Mesenchymal stem cell (in vitro differentiated cells and primary cell): ENCODE measurements around the gene UGCG.

Experiments
- DNase-seq: peaks from one replicate; pipeline ENCODE4 v3.0.0-alpha.2; 2013
- H2AFZ ChIP-seq: one replicate; pipeline ENCODE4 v1.6.1; 2013; ENCODE audit warnings: low read depth, mild to moderate bottlenecking, control low read depth, inconsistent platforms, low read length, moderate library complexity
- H2AK5ac ChIP-seq: 2 replicates; pipeline ENCODE4 v1.6.1; 2013; ENCODE audit warnings: low read length, moderate library complexity, mild to moderate bottlenecking, inconsistent platforms; ENCODE audit not compliant: severe bottlenecking
- H2BK120ac ChIP-seq: one replicate; pipeline ENCODE4 v1.6.1; 2013; ENCODE audit warnings: low read depth, mild to moderate bottlenecking, inconsistent platforms, low read length, moderate library complexity
- H2BK12ac ChIP-seq, 2 experiments: one replicate each; pipeline ENCODE4 v1.6.1; 2013; ENCODE audit warnings: inconsistent platforms in 2 of 2, low read length in 2 of 2, mild to moderate bottlenecking in 2 of 2, moderate library complexity in 2 of 2, control low read depth in 1 of 2
- H2BK15ac ChIP-seq: one replicate; pipeline ENCODE4 v1.6.1; 2013; ENCODE audit warnings: mild to moderate bottlenecking, low read depth, inconsistent platforms; ENCODE audit not compliant: poor library complexity, severe bottlenecking
- H2BK5ac ChIP-seq: 2 replicates; pipeline ENCODE4 v1.6.1; 2013; ENCODE audit warnings: low read depth, mild to moderate bottlenecking, low read length, control low read depth, inconsistent platforms; ENCODE audit not compliant: poor library complexity, severe bottlenecking
- H3K14ac ChIP-seq, 2 experiments: one replicate each; pipeline ENCODE4 v1.6.1; 2013; ENCODE audit warnings: inconsistent platforms in 2 of 2, low read length in 2 of 2, control low read depth in 1 of 2, mild to moderate bottlenecking in 1 of 2, moderate library complexity in 1 of 2
- H3K18ac ChIP-seq, 2 experiments: one replicate each; pipeline ENCODE4 v1.6.1; 2013; ENCODE audit warnings: inconsistent platforms in 2 of 2, low read length in 2 of 2, control low read depth in 1 of 2, low read depth in 1 of 2, mild to moderate bottlenecking in 1 of 2
- H3K23ac ChIP-seq, 2 experiments: one replicate each; pipeline ENCODE4 v1.6.1; 2013; ENCODE audit warnings: inconsistent platforms in 2 of 2, low read length in 2 of 2, mild to moderate bottlenecking in 2 of 2, moderate library complexity in 2 of 2, control low read depth in 1 of 2
- H3K27ac ChIP-seq: 2 replicates; pipeline ENCODE4 v1.5.1; 2013; ENCODE audit warnings: mild to moderate bottlenecking, moderate library complexity, low read length, control low read depth, inconsistent platforms; ENCODE audit not compliant: poor library complexity, severe bottlenecking
- H3K27me3 ChIP-seq, 2 experiments: 2 replicates each; pipeline versions ENCODE4 v1.6.1 to v1.7.0; 2013; ENCODE audit warnings: low read length in 2 of 2, mild to moderate bottlenecking in 2 of 2, moderate library complexity in 2 of 2, control low read depth in 1 of 2, inconsistent platforms in 1 of 2; ENCODE audit not compliant: control insufficient read depth in 1 of 2, insufficient read depth in 1 of 2
- H3K36me3 ChIP-seq, 2 experiments: 2 replicates each; pipeline versions ENCODE4 v1.6.1 to v1.7.0; 2013; ENCODE audit warnings: low read length in 2 of 2, control low read depth in 1 of 2, inconsistent platforms in 1 of 2, low read depth in 1 of 2, mild to moderate bottlenecking in 1 of 2; ENCODE audit not compliant: insufficient read depth in 2 of 2, control insufficient read depth in 1 of 2
- H3K4ac ChIP-seq, 2 experiments: one replicate each; pipeline ENCODE4 v1.6.1; 2013; ENCODE audit warnings: inconsistent platforms in 2 of 2, low read length in 2 of 2, mild to moderate bottlenecking in 2 of 2, moderate library complexity in 2 of 2, control low read depth in 1 of 2, low read depth in 1 of 2
- H3K4me1 ChIP-seq: 2 replicates; pipeline ENCODE4 v1.6.1; 2013; ENCODE audit warnings: low read depth, low read length, control low read depth; ENCODE audit not compliant: control insufficient read depth, insufficient read depth
- H3K4me2 ChIP-seq: 2 replicates; pipeline ENCODE4 v1.6.1; 2013; ENCODE audit warnings: low read length, mild to moderate bottlenecking, inconsistent platforms; ENCODE audit not compliant: poor library complexity, severe bottlenecking
- H3K4me3 ChIP-seq, 2 experiments: 2 replicates each; pipeline versions ENCODE4 v1.5.1 to v1.7.0; 2013; ENCODE audit warnings: low read length in 2 of 2, mild to moderate bottlenecking in 2 of 2, control low read depth in 1 of 2, low read depth in 1 of 2; ENCODE audit not compliant: insufficient read depth in 1 of 2
- H3K79me1 ChIP-seq: replicated peaks from 2 replicates; pipeline ENCODE4 v1.6.1; 2013; ENCODE audit warnings: mild to moderate bottlenecking, control low read depth, low read length, inconsistent platforms; ENCODE audit not compliant: poor library complexity, severe bottlenecking
- H3K9ac ChIP-seq: 2 replicates; pipeline ENCODE4 v1.7.0; 2013; ENCODE audit warnings: mild to moderate bottlenecking, low read length, moderate library complexity
- H3K9me3 ChIP-seq: 2 replicates; pipeline ENCODE4 v1.7.0; 2013; ENCODE audit warnings: mild to moderate bottlenecking, low read length; ENCODE audit not compliant: control insufficient read depth
- H4K8ac ChIP-seq: one replicate; pipeline ENCODE4 v1.6.1; 2013; ENCODE audit warnings: inconsistent platforms, mild to moderate bottlenecking, low read length, moderate library complexity
- H4K91ac ChIP-seq: one replicate; pipeline ENCODE4 v1.6.1; 2013; ENCODE audit warnings: mild to moderate bottlenecking, low read length, inconsistent platforms
- WGBS: methylation state at CpG from one replicate; pipeline ENCODE4 v1.1.7; 2013; ENCODE audit warnings: mixed read lengths; 5-methylcytosine and 5-hydroxymethylcytosine counted together

The UGCG gene

GRCh38 chr9:111900151-111900857 is 3.7 kb downstream of the UGCG start:
- peaks cover 0 to 4% of the 10 kb centered on the region in 2 experiments for H3K36me3 ChIP-seq
- H4K91ac ChIP-seq: no peak overlapping the region
- H3K18ac ChIP-seq: no peak overlapping the region
- H3K9me3 ChIP-seq: no peaks in the 10 kb centered on the region
- WGBS: 96% methylated on average over 2 of the region's 6 CpGs
- peak overlapping the region; percentile 50 to 92 for H3K4me3 ChIP-seq
- no peak overlapping the region for H3K14ac ChIP-seq
- H3K4me1 ChIP-seq: peaks cover 6% of the 10 kb centered on the region
- peak overlapping the region; percentile 62 for H3K4me2 ChIP-seq
- no peak overlapping the region for H3K4ac ChIP-seq
- no peak overlapping the region for H2BK12ac ChIP-seq
- H2AFZ ChIP-seq: no peak overlapping the region
- no peak overlapping the region for H4K8ac ChIP-seq
- H3K79me1 ChIP-seq: no peaks in the 10 kb centered on the region
- H2BK5ac ChIP-seq: peak overlapping the region; percentile 85
- H3K27ac ChIP-seq: peak overlapping the region; percentile 93
- peak overlapping the region; percentile 82 for H2AK5ac ChIP-seq
- H2BK120ac ChIP-seq: no peak overlapping the region
- H3K27me3 ChIP-seq: no peaks in the 10 kb centered on the region
- no peak for DNase-seq
- no peak overlapping the region for H2BK15ac ChIP-seq
- H3K9ac ChIP-seq: peak overlapping the region; percentile 93
- no peak overlapping the region for H3K23ac ChIP-seq

- H3K36me3 ChIP-seq: peaks cover 0 to 4% of the 10 kb centered on the region in 2 experiments
Measured at GRCh38 chr9:111900858-111901612, 4.4 kb downstream of the UGCG start.

GRCh38 chr9:111902391-111903139 is 6.0 kb downstream of the UGCG start:
- DNase-seq: peak; percentile 68
- Histone ChIP-seq H3K4ac (peak overlapping the region in 1 of 2 experiments; percentile 87), H3K9ac (peak overlapping the region; percentile 12), H3K27me3 (no peaks in the 10 kb centered on the region), H4K8ac (peak overlapping the region; percentile 64), H2BK15ac (peak overlapping the region; percentile 69), H3K14ac (no peak overlapping the region), H2BK12ac (peak overlapping the region in 1 of 2 experiments; percentile 39), H3K36me3 (peaks cover 7 to 8% of the 10 kb centered on the region in 2 experiments), H2AK5ac (peak overlapping the region; percentile 96), H2BK5ac (peak overlapping the region; percentile 53), H3K79me1 (no peaks in the 10 kb centered on the region), H3K23ac (no peak overlapping the region), H2BK120ac (no peak overlapping the region), H2AFZ (no peak overlapping the region), H3K18ac (peak overlapping the region; percentile 64 to 86), H3K4me2 (peak overlapping the region; percentile 88), H3K27ac (peak overlapping the region; percentile 93), H3K9me3 (no peaks in the 10 kb centered on the region), H4K91ac (peak overlapping the region; percentile 39), H3K4me3 (peak overlapping the region; percentile 34 to 56), H3K4me1 (peaks cover 5% of the 10 kb centered on the region)
- 89% methylated on average over 7 of the region's 8 CpGs for WGBS

More at GRCh38 chr9:111900858-111901612, 4.4 kb downstream of the UGCG start:
- Histone ChIP-seq H3K27ac (peak overlapping the region; percentile 93), H2BK15ac (no peak overlapping the region), H3K27me3 (no peaks in the 10 kb centered on the region), H3K18ac (no peak overlapping the region), H4K8ac (peak overlapping the region; percentile 19), H3K4ac (no peak overlapping the region), H3K14ac (no peak overlapping the region), H3K4me1 (peaks cover 5% of the 10 kb centered on the region), H3K9ac (no peak overlapping the region), H3K23ac (no peak overlapping the region), H2BK120ac (no peak overlapping the region), H2AK5ac (no peak overlapping the region), H3K4me3 (peak overlapping the region; percentile 51 to 92), H3K79me1 (no peaks in the 10 kb centered on the region), H2BK12ac (no peak overlapping the region), H3K9me3 (no peaks in the 10 kb centered on the region), H4K91ac (no peak overlapping the region), H2AFZ (no peak overlapping the region), H3K4me2 (peak overlapping the region; percentile 62), H2BK5ac (no peak overlapping the region)
- 88% methylated on average over 15 of the region's 15 CpGs for WGBS
- no peak for DNase-seq
